Activated naive CD4-positive, alpha-beta T cell treated with anti-CD3 and anti-CD28 coated beads, Interleukin-2, amount 50 U/mL, for 16 hours (primary cell): ENCODE measurements around the gene ARRB1.

Experiments
- DNase-seq: peaks from one replicate; pipeline ENCODE4 v3.0.0-alpha.2; 2020

The ARRB1 gene

GRCh38 chr11:75273411-75274391 is 77.8 kb downstream of the ARRB1 start:
- DNase-seq = no peak

- no peak for DNase-seq
Measured at GRCh38 chr11:75272821-75273301, 78.6 kb downstream of the ARRB1 start.

DNA sequence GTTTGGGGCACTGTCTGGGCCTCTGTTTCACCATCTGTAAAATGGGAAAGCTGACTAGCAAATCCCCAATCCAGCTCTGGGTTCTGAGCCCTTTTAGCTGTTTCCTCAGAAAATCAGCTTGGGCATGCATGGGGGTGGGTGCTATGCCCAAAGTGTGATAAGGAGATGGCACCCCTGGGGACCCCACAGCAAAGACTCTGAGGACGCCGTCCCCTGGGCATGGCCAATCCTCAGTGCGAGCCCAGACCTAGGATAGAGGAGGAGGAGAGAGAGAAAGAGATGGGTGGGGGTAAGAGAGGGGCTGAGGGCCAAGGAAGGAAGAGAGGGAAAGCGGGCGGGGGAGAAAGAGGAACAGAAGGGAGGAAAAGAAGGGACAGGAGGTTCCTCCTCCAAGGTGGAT is 79.1 kb downstream of the ARRB1 start:
- no peak for DNase-seq

DNA sequence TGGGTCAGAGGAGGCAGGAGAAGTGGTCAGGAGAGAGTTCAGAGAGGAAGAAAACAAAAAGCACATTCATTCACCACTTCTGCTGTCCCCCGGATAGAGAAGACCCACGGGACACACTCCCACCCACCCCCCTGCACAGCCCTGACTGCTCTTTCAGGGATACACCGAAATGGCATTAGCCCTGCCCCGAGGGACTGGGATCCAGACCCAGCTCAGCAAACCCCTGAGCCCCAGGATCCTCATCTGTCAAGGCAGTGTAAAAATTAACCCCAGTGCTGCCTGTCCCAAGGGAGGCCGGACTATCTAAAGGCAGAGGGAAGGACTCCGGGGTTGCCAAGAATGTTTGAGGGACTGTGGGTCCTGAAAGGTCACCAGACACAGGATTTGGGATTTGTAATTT is 79.7 kb downstream of the ARRB1 start:
- no peak for DNase-seq

DNA sequence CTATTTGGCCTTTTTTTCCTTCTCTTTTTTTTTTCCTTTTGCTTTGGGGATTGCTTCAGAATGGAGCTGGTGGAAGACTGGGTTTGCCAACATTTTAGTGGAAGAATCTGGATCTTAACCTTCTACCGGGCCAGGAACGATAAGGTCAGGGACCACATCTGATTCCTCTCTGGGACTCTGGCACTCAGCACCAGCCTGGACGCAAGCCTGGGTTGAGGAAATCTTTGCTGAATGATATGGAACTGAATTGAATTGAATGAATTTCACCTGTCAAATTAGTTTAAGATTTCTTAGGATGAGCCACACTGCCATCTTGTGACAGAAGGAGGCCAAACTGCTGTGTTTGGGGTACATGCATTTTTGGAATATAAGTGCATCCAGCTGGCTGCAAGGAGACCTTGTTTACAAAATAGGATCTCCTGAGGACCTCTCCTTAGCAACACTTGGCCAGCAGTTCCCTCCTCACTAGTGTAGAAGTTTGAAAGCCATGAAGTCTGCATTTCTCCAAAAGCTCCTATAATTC is 80.5 kb downstream of the ARRB1 start:
- no peak for DNase-seq

GRCh38 chr11:75269896-75270295 is 81.6 kb downstream of the ARRB1 start:
- no peak for DNase-seq

- no peak for DNase-seq
Measured at GRCh38 chr11:75269367-75269660, 82.1 kb downstream of the ARRB1 start.

GRCh38 chr11:75268626-75269366 is 82.7 kb downstream of the ARRB1 start:
- DNase-seq = no peak

DNA sequence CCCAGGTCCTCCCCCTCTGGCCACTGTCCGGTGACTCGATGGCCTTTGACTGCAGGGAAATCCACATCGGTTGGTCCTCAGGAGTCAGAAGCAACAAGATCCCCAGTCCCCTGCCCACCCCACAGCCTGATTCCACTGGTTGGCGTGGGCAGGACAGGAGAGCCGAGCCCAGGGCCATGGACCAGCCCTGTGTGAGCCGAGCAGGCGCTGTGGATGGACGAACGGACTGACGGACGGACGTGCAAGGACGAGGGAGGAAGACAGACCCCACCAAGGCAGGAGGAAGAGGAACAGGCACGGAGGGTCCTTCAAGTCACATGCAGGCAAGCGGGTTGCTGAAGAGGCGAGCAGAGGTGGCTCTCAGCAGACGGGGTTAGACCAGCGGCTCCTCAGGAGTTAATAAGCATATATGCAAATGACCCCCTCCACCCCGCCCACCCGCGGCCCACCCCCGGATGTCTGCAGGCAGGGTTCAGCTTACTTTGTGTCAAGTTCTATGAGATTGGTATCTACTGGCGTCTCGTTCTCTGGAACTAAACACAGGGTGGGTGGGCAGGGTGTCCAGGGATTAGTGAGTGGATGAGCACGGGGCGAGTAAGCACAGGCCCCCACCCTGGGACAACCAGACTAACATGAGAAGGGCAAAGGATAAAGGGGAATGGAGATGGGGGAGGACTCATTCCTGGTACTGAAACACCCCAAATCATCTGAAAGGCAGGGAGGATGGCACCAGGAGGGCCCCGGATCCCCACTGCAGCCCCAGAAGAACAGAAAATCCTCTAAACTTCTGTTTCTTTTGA is 84.1 kb downstream of the ARRB1 start:
- DNase-seq = peak; percentile 4

DNA sequence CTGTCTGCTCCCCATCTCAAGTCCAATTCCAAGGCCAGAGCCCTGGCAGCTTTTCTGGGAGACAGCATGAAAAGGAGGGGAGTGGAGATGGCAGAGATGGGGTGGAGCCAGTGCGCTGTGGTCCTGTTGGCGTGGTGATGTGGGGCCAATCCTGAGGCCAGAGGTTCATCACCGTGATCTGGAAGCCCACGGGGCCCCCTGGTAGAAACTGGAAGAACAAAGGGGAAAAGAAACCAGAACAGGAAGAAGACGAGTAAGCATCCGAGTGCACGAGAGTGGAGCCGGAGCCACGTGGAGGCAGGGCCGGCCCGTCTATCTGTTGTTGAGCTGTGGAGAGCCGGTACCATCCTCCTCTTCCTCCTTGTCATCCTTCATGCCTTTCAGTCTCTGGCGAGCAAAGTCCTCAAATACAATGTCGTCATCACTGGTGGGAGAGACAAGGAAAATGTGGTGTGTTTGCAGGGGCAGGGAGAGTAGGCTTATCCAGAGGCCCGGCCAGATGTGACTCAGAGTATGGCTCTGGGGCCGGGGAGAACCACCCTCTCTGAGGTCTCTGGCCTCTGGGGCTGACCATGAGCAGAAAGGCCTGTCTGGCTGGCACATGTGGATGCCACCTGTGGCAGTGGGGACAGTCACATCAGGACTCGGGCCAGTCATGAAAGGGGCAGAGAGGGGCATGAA is 85.5 kb downstream of the ARRB1 start:
- peak; percentile 7 for DNase-seq

DNA sequence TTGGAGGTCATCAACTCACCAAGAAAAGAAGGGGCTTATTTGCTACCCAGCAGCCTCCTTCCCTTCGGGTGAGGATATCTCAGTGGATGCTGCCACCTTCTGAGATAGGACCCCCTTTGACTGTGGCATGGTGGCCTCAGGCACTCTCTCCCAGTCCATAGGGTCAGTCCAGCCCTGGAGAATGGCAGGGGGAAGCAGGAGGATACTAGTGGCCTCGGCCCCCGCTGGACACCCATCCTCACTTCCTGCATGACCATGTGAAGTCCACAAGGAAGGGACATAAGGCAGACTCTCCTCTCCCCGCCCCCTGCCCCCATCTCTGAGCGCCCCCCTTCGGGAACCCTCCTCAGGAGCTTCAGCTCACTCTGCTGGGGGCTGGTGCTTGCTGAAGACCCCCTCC is 86.5 kb downstream of the ARRB1 start:
- no peak for DNase-seq

DNA sequence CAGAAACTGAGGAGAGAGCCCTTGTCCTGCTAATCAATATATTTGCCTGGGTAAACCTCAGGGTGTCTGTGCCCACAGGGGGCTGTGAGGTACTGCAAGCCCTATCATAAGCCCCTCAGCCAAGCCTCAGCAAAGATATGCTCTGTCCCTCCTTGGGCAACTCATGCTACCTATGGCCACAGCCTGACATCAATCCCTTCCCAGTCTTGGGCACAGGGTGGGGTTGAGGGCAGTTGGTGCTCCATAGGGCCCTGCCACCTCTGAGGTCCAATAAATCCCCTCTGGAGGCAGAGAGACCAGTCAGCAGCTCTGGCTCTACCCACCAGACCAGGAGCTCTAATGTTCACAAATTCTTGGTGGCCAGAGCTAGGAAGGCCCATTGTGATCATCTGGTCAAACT is 87.1 kb downstream of the ARRB1 start:
- DNase-seq = peak; percentile 3

DNA sequence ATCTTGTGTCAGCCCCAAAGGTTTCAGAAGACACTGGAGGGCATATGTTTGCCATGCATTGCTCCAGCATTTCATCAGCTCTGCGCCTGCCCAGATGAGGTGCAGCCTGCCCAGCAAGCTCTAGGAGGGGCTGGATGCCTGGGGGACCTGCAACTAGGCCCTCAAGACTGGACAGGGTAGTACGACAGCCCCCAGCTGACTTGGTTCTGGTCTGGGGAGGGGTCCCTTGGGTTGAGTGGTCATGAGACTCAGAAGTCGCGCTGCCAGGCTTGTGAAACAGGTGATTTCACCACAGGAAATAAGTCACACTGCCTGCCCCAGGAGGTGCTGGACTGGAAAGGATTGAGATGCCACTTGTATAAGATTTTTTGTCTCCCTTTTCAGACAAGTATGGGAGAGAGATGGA is 87.5 kb downstream of the ARRB1 start:
- peak; percentile 10 for DNase-seq

- peak; percentile 6 for DNase-seq
Measured at GRCh38 chr11:75262961-75263852, 88.3 kb downstream of the ARRB1 start.

- DNase-seq = no peak
Measured at GRCh38 chr11:75262436-75262835, 89.0 kb downstream of the ARRB1 start.

- no peak for DNase-seq
Measured at GRCh38 chr11:75261902-75262361, 89.5 kb downstream of the ARRB1 start.

DNA sequence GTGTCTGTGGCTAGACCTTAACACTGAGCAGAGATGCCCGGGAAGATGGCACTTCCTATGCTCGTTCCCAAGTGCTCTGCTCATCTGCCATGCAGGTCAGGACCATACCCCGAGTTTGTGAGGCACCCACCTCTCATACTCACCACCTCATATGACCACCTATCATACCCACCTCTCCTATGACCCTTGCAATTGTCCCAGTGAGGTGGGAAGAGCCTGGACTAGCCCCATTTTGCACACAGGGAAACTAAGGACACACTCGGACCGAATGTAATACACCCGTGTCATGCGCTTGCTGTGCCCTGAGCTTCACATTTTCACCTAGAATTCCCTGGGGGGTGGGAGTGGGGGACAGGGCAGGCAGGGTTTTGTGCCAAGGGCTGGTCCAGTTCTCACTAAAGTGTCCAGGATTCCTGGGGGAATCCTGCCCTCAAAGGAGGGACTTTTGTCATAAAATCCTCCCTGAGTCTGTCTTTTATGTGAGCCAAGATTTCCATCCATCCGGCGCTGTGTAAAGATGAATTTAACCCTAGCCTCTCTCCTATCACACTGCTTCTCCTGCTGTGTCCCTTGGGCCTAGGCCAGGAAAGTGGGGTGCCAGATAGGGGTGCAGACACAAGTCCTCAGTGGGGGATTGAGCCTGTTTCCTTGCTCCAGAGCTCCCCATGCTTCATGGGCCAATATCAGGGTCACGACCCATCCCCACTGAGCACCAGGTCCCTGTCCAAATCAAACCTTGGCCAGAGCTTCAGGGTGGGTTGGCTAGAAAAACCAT is 90.9 kb downstream of the ARRB1 start:
- no peak for DNase-seq

DNA sequence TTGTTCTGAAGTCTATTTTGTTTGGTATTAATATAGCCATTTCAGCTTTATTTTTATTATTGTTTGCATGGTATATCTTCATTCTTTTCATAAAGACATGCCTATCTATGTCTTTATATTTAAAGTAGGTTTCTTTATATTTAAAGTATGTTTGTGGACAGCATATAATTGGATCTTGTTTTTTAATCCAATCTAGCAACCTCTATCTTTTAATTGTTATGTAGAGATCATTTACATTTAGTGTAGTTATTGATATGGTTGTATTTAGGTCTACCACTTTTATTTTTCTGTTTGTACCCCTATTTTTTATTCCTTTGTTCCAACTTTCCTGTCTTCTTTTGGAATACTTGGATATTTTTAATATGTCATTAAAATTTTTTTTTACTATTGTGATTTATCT is 97.1 kb downstream of the ARRB1 start:
- DNase-seq = no peak

- no peak for DNase-seq
Measured at GRCh38 chr11:75249704-75250103, 101.8 kb downstream of the ARRB1 start.

- DNase-seq = no peak
Measured at GRCh38 chr11:75248924-75249256, 102.6 kb downstream of the ARRB1 start.
